VCaP (cell line): ENCODE measurements around the gene CC2D1A.

ENCODE experiments used
- H3K27ac ChIP-seq: fragments of 450-650 bp; 2 replicates; pipeline ENCODE4 v1.5.1; 2017
- CTCF ChIP-seq: fragments of 450-650 bp; conservative IDR thresholded peaks from 2 replicates; pipeline ENCODE4 v1.5.1; 2017; ENCODE audit warnings: mild to moderate bottlenecking, moderate library complexity

CC2D1A gene

GRCh38 chr19:13931391-13932148, 25.6 kb downstream of the CC2D1A start:
- no peak for TF ChIP-seq CTCF
- no peak overlapping the region for H3K27ac ChIP-seq

GRCh38 chr19:13932149-13932637, 26.2 kb downstream of the CC2D1A start:
- no peak for TF ChIP-seq CTCF
- H3K27ac ChIP-seq: no peak overlapping the region

- no peak for TF ChIP-seq CTCF
- no peak overlapping the region for H3K27ac ChIP-seq
Observed at GRCh38 chr19:13932911-13933393, 27.0 kb downstream of the CC2D1A start.

- no peak overlapping the region for H3K27ac ChIP-seq
- no peak for TF ChIP-seq CTCF
Observed at GRCh38 chr19:13934785-13935109, 28.7 kb downstream of the CC2D1A start.

- no peak overlapping the region for H3K27ac ChIP-seq
- no peak for TF ChIP-seq CTCF
Observed at GRCh38 chr19:13935765-13936510, 29.9 kb downstream of the CC2D1A start.

GRCh38 chr19:13937479-13938300, 31.7 kb downstream of the CC2D1A start:
- no peak overlapping the region for H3K27ac ChIP-seq
- no peak for TF ChIP-seq CTCF
